GM12801 (cell line): Measurements from ENCODE around the gene CEP152.

ENCODE experiments used
- CTCF ChIP-seq: IDR thresholded peaks from one replicate; pipeline ENCODE4 v1.5.1; 2011; ENCODE audit warnings: control low read depth; ENCODE audit not compliant: insufficient read length; ENCODE audit errors: extremely low read depth

Gene CEP152

GRCh38 chr15:48845123-48845522, 34.3 kb upstream of the CEP152 start:
- TF ChIP-seq CTCF: no peak

DNA sequence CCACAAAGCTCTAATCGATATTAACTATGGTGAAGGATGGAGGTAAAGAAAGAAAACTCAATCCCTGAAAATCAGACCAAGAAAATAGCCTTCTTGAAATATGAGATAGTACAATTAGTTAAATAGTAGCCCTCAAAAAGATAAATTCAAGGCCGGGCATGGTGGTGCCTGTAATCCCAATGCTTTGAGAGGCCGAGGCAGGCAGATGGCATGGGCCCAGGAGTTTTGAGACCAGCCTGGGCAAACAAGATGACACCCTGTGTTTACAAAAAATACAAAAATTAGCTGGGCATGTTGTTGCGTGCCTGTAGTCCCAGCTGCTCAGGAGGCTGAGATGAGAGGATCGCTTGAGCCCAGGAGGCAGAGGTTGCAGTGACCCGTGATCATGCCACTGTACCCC, 31.6 kb upstream of the CEP152 start:
- no peak for TF ChIP-seq CTCF

GRCh38 chr15:48834756-48835155, 23.9 kb upstream of the CEP152 start:
- TF ChIP-seq CTCF: no peak

DNA sequence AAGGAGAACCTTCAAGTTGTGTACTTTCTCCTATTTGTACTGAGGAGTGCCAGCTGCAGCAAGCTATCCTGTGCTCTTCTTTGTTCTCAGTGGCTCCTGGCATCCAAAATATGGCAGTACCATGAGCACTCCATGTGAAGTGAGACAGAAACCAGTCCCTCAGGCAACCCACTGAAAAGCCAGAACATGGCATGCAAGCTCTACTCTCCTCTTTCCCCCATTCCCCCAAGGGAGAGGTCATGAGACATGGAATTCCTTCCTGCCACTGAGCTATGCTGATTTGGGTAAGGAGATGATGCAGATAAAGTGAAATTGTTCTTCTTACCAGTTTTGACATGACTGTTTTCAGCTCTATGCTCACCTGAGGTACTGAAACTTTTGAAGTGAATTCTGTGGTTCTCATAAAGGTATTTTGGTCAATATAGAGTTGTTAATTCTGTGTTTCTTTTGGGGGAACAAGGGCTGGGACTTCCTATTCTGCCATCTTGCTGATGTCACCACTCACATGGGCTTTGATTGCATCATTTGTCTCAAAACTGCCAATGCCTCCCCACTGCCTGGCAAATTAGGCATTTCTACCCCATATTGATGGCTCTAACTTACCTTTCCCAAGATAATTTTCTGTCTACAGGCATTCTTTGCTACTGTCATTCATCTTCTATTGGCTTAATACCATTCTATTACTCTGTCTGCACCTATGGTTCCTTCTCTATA, 22.8 kb upstream of the CEP152 start:
- TF ChIP-seq CTCF: no peak

GRCh38 chr15:48832648-48833047, 21.8 kb upstream of the CEP152 start:
- TF ChIP-seq CTCF: no peak

- no peak for TF ChIP-seq CTCF
Measured at GRCh38 chr15:48828906-48829305, 18.0 kb upstream of the CEP152 start.

GRCh38 chr15:48828471-48828870, 17.6 kb upstream of the CEP152 start:
- no peak for TF ChIP-seq CTCF
